Iris pigment epithelial cell (primary cell): Measurements from ENCODE around the gene PNPT1.
"Not testable (repeated sequence)": the region's sequence is repeated elsewhere in the genome, so short reads cannot be mapped to it uniquely, and the experiment has no call there.

Source experiments
- DNase-seq: peaks from one replicate; pipeline ENCODE4 v3.0.0-alpha.2; 2011; ENCODE audit warnings: low read depth

PNPT1 gene

GRCh38 chr2:55596795-55597194 is 96.8 kb downstream of the PNPT1 start:
- not testable (repeated sequence) for DNase-seq

GRCh38 chr2:55595536-55595935 is 98.1 kb downstream of the PNPT1 start:
- DNase-seq: peak; percentile 55

- DNase-seq: no peak
Measured at GRCh38 chr2:55592130-55592529, 101.5 kb downstream of the PNPT1 start.

- peak; percentile 17 for DNase-seq
Measured at GRCh38 chr2:55590810-55591440, 102.7 kb downstream of the PNPT1 start.

- peak; percentile 84 for DNase-seq
Measured at GRCh38 chr2:55585451-55586080, 108.1 kb downstream of the PNPT1 start.
